CD4-positive, alpha-beta T cell treated with Interleukin-10 for 1 hour (primary cell): ENCODE results near the gene ADGRV1.
A peak's percentile ranks its signal among the peaks of the same experiment; 100 is the strongest.

Source experiments
- DNase-seq: peaks from one replicate; pipeline ENCODE4 v3.0.0-alpha.2; 2020

ADGRV1 gene, protein sequence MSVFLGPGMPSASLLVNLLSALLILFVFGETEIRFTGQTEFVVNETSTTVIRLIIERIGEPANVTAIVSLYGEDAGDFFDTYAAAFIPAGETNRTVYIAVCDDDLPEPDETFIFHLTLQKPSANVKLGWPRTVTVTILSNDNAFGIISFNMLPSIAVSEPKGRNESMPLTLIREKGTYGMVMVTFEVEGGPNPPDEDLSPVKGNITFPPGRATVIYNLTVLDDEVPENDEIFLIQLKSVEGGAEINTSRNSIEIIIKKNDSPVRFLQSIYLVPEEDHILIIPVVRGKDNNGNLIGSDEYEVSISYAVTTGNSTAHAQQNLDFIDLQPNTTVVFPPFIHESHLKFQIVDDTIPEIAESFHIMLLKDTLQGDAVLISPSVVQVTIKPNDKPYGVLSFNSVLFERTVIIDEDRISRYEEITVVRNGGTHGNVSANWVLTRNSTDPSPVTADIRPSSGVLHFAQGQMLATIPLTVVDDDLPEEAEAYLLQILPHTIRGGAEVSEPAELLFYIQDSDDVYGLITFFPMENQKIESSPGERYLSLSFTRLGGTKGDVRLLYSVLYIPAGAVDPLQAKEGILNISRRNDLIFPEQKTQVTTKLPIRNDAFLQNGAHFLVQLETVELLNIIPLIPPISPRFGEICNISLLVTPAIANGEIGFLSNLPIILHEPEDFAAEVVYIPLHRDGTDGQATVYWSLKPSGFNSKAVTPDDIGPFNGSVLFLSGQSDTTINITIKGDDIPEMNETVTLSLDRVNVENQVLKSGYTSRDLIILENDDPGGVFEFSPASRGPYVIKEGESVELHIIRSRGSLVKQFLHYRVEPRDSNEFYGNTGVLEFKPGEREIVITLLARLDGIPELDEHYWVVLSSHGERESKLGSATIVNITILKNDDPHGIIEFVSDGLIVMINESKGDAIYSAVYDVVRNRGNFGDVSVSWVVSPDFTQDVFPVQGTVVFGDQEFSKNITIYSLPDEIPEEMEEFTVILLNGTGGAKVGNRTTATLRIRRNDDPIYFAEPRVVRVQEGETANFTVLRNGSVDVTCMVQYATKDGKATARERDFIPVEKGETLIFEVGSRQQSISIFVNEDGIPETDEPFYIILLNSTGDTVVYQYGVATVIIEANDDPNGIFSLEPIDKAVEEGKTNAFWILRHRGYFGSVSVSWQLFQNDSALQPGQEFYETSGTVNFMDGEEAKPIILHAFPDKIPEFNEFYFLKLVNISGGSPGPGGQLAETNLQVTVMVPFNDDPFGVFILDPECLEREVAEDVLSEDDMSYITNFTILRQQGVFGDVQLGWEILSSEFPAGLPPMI (N-terminal part only)

GRCh38 chr5:90558344-90559192, at the start of gene ADGRV1:
Gene ADGRV1 (plus strand): TSS chr5:90558797. CDS start chr5:90558896, 99 bp downstream.
- DNase-seq, result no peak

- no peak for DNase-seq
Observed at GRCh38 chr5:90510438-90510837, 48.2 kb upstream of the ADGRV1 start.

GRCh38 chr5:90514520-90514919, 44.1 kb upstream of the ADGRV1 start:
- DNase-seq, result no peak

DNA sequence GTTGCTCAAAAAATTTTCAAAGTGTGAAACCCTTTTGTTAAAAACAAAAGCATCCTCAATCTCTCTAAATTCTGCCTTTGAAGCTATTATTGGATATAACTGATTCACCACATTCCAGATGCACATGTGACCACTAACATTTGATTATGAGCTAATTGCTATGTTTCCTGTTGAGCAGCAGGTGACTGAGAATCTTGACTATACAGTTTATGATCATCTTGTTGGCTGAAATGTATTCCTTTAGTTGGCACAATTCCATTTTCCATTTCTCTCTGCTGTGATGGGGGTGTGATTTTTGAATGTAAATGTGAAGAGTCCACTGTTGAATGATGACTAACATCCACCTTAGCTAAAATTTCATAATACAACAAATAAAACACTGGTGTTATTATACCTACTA, 39.9 kb upstream of the ADGRV1 start:
- DNase-seq, result no peak

GRCh38 chr5:90519081-90519480, 39.5 kb upstream of the ADGRV1 start:
- DNase-seq, result no peak

GRCh38 chr5:90528601-90529193, 29.9 kb upstream of the ADGRV1 start:
- DNase-seq, result peak; percentile 46

DNA sequence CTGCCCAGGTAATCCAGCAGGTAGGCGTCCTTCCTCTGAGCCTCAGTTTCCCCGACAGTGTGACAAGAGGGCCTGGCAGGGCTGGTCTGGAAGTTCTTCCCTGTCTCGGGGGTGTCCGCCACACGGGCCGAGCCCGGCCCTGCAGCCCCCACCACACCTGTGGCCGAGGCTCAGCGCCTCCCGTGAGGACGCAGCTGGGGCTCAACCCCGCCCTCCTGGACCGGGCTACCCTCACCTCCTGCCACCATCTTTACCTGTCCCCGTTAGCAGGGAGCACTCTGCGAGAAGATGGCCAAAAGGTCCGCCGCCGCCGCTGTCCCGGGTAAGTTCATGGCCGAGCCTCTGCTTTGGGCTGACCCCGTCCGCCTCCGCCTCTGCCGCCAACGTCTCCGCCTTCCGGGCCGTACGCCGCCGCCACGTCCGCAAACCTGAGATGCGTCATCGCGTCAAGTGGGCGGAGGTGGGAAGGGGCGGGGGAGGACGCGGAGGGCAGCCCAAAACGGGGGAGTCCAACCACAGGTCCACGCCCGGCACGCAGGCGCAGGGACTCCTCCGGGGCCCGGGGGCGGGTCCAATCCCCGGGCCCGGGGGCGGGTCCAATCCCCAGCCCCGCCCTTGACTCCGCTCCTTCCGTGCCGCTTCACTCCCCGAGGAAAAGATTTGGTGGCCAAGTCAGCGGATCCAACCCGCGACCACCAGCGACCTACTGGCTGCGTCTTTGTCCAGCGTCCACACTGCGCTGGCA, 29.2 kb upstream of the ADGRV1 start, which contains the start of gene LYSMD3:
Gene LYSMD3, minus strand, starts transcription at position 391 of the 745 bp plus-strand sequence. CDS start 4,295 bp downstream, outside the sequence.
- DNase-seq, result peak; percentile 96

DNA sequence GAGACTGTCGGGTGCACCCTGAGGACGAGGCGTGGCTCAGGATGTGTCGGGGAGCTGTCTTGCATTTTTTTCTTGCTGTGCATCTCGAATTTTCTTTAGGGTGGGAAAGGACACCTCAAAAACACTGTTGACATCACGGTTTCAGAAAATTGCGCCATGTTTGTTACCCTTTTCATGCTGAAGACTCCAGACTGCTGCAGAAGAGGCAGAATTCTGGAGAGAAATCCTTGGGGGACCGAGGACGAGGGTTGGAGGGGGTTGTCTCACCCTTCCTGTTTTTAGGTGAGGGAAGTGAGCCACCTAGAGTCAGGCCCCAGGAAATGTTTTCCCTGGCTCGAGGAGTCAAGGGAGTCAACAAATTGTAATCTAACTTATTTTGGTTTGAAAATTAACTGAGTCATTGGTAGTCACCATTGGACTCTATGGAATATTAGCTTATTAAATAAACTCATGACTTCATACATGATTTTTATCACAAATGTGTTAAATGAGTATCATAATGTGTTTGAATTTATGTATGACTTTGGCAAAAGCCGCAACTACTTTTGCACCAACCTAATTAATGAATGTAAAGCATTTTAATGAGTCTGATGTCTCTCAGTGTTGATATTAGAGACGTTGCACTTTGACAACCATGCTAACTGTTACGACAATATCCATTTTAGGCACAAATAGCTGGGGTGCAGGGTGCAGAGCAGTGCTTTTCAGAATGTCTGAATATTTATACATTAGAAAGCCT, 28.5 kb upstream of the ADGRV1 start:
- peak; percentile 79 for DNase-seq

DNA sequence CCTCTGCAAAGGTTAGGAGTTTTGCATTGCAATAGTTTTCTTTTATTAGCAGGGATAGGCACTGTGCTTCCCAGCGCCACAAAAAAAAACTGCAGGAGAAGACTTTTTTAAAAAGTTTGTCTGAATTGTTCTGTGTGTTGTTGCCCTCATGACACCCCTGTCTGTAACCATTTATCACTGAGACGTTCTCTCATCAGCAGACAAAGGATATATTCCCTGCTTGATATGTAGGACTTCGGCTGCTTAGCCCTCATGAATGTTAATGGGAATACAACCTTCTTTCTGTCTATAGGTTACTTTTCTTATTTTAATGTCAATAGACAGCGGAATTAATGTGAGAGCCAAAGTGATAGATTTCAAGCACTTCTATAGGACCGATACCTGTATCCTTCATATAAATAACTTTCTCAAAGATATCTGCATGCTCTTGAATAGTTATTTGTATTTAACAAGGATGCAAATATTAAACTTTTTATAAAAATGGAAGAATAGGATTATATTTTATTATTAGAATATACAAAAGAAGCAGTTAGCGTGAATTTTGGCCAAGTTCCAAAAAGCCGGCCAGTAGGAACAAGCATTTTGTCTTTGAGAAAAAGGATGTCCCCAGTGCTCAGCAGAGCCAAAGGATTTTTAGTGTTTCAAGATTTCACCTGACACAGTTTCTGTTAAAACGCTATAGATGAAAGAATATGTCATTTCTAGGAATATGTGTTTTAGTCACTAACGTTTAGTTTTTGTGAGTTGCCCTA, 27.7 kb upstream of the ADGRV1 start:
- DNase-seq, result no peak

DNA sequence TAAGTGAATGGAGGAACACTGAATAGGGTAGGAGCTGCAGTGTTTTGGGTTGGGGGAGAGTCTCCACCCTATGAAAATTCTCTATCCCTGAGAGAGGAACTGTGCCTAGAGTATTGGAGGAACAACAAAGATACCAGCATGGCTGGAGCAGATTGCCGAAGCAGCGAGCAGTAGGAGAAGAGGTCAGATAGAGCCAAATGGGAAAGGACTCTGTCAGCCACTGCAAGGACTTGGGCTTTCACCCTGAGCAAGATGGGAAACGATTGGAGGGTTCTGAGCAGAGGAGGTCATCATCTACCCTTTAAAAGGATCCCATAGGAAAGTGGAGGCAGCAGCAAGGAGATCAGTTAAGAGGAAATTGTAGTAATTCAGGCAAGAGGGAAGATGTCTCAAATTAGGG, 24.8 kb upstream of the ADGRV1 start:
- no peak for DNase-seq

DNA sequence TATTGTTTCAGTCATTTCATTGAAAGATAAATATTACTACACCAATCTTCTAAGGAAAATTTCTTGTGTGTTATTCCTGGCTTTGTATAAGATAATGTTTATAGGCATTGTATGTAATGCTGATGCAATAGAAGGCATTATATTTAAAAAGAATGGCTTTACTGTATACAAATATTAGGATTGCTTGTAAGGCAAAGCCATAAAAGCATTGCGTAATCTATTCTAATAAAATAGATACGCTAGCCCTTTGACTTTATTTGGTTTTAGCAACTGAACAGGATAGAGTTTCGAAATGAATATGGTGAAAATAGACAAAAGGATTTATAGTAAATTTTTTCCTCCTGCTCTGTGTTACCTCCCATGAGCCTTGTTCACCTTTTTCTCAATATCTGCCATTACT, 23.7 kb upstream of the ADGRV1 start:
- DNase-seq, result no peak

GRCh38 chr5:90542827-90543519, 15.6 kb upstream of the ADGRV1 start:
- DNase-seq, result no peak

DNA sequence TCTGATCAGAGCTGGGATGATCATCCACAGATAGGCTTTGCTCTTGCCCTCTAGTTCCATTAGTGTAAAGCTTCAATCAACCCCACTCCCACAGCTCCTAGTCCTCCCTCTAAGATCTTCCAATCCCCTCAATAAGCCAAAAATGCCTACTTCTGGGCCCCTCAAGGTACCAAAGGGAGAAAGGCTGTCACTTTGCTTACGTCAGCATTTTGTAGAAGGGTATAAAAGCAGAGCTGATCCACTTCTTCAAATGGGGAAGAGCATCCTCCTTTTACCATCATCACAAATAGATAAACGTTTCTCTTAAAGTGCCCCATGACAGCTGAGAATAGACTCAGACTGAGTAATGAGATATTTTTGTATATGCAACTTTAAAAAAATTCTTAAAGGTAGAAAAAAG, 13.1 kb upstream of the ADGRV1 start:
- no peak for DNase-seq

- DNase-seq, result no peak
Observed at GRCh38 chr5:90546216-90546837, 12.3 kb upstream of the ADGRV1 start.

DNA sequence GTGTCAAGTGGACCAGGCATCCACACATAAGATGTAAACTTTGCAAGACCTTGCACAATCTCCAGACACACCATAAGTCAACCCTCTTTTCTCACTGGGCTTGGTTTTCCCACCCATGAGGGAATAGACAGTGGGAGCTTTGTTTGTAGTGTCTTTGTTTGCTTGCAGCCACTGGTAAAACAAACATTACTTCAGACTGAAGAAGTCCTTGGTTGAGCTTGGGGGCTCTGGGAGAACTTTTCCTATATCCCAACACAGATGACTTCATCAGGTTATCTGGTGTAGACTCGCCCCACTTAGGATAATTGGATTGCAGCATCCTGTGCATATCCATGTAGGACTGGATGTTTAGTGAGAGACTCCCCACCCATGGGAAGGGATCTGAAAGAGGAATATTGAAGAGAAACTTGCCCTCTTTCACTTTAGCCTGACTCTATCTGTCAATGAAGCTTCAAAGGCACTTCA, 11.5 kb upstream of the ADGRV1 start:
- no peak for DNase-seq

DNA sequence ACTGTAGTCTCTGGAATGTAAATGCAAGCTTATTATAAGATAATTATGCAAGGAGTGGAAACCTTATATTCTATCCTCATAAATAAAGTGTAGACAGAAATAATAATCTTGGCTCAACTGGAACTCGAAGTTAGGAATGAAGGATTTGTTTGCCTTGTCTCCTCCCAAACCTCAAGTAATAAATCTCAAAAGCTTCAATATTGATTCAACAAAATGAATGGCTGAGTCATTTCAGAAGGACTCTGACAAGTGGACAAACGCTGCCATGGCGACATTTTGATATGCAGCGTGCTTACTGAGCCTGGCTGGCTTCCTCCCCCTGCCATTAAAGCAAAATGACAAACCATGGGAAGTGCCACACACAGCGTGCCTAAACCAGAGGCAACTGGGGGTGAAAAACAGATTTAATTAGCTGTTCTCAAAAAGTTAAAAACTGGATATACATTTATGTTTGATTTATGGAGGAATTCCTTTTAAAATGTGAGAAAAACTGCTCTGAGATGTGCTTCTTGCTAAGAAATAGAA, 10.5 kb upstream of the ADGRV1 start:
- no peak for DNase-seq

GRCh38 chr5:90549223-90549622, 9.4 kb upstream of the ADGRV1 start:
- no peak for DNase-seq
